IMR-90 (cell line): Measurements from ENCODE around the gene AMBP. TPM values are rescaled to one million over a fixed set of nuclear protein-coding genes. Genes with fewer than 3 reads are reported as not detected.

Experiments used
- polyA plus RNA-seq, 3 experiments: library from polyadenylated mRNA; depleted of rRNA; stranded (reverse); fragments of >200 nt; gene quantifications; 2 replicates each; pipeline ENCODE4 v1.2.3, GENCODE V29; 2012; ENCODE audit warnings: low replicate concordance in 1 of 3
- total RNA-seq: library from RNA; depleted of rRNA; stranded (reverse); fragments of >200 nt; gene quantifications from 2 replicates; pipeline ENCODE4 v1.2.3, GENCODE V29; 2012; rRNA removed

AMBP gene
- total and polyA plus RNA-seq, 2 of the 4 experiments (the other 2 are of a cell fraction): not detected

Other genes starting within 250 kb of the AMBP start
- gene ZNF618, start 202.0 kb downstream of the AMBP start, total RNA-seq: 7.5 and 8.2 TPM in 2 replicates
- gene ZNF618, start 202.0 kb downstream of the AMBP start, polyA plus RNA-seq (2012; rRNA removed): 9.4 and 10.2 TPM in 2 replicates
- not detected in 2 replicates for gene KIF12, start 21.0 kb upstream of the AMBP start, total RNA-seq
- 0.11 TPM in 1 of 2 replicates, not detected in the other for gene KIF12, start 21.0 kb upstream of the AMBP start, polyA plus RNA-seq (2012; rRNA removed)
- 2.2 and 3.2 TPM in 2 replicates for gene COL27A1, start 77.2 kb upstream of the AMBP start, total RNA-seq
- gene COL27A1, start 77.2 kb upstream of the AMBP start, polyA plus RNA-seq (2012; rRNA removed): 18.3 and 23.2 TPM in 2 replicates
- gene ORM1, start 244.8 kb upstream of the AMBP start, total RNA-seq: 0.18 TPM in 1 of 2 replicates, not detected in the other
- gene ORM1, start 244.8 kb upstream of the AMBP start, polyA plus RNA-seq (2012; rRNA removed): 0.30 TPM in 1 of 2 replicates, not detected in the other